Mesodermal cell (in vitro differentiated cells): Measurements from ENCODE around the gene E2F2.
A peak's percentile ranks its signal among the peaks of the same experiment; 100 is the strongest.

ENCODE experiments used
- H3K27ac ChIP-seq: 2 replicates; pipeline ENCODE4 v1.7.0; 2013; ENCODE audit warnings: mild to moderate bottlenecking, low read depth, low read length, moderate library complexity; ENCODE audit not compliant: severe bottlenecking
- H3K36me3 ChIP-seq: 2 replicates; pipeline ENCODE4 v1.7.1; 2013; ENCODE audit warnings: mild to moderate bottlenecking, low read length, moderate library complexity; ENCODE audit not compliant: control insufficient read depth, insufficient read depth
- H3K4me1 ChIP-seq: one replicate; pipeline ENCODE4 v1.7.1; 2013; ENCODE audit warnings: mild to moderate bottlenecking, low read length; ENCODE audit not compliant: insufficient read depth, control insufficient read depth, poor library complexity, severe bottlenecking
- H3K4me3 ChIP-seq: 2 replicates; pipeline ENCODE4 v1.7.0; 2013; ENCODE audit warnings: low read length, control low read depth, mild to moderate bottlenecking; ENCODE audit not compliant: insufficient read depth, poor library complexity, severe bottlenecking; ENCODE audit errors: extremely low read depth
- H3K9me3 ChIP-seq: 2 replicates; pipeline ENCODE4 v1.7.1; 2013; ENCODE audit warnings: mild to moderate bottlenecking, low read length, moderate library complexity; ENCODE audit not compliant: control insufficient read depth
- WGBS, 2 experiments: methylation state at CpG; one replicate each; pipeline ENCODE4 v1.1.5; 2013; ENCODE audit warnings: missing lambda C conversion rate in 2 of 2; ENCODE audit not compliant: insufficient coverage in 2 of 2; 5-methylcytosine and 5-hydroxymethylcytosine counted together

The E2F2 gene

DNA sequence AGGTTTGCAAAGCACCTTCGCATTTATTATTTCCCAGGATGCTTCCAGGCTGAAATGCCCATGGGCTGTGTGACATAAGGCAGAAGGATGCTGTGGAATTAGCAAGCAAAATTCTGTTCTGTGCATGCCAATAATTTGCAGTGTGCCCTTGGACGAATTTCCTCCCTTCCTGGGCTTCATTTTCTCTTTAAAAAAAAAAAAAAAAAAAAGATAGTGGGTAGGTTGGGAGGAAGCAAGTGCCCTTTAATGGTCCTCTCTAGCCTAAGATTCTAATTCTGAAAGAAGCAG lies 30.7 kb upstream of the E2F2 start:
- 83% methylated on average over 1 of the region's 2 CpGs; no CpG with 5 or more reads in 1 of the 2 experiments for WGBS, 2 experiments
- Histone ChIP-seq H3K36me3 (peaks cover 25% of the 10 kb centered on the region), H3K9me3 (no peaks in the 10 kb centered on the region), H3K27ac (peak overlapping the region; percentile 100), H3K4me1 (peaks cover 40% of the 10 kb centered on the region), H3K4me3 (peak overlapping the region; percentile 12)

DNA sequence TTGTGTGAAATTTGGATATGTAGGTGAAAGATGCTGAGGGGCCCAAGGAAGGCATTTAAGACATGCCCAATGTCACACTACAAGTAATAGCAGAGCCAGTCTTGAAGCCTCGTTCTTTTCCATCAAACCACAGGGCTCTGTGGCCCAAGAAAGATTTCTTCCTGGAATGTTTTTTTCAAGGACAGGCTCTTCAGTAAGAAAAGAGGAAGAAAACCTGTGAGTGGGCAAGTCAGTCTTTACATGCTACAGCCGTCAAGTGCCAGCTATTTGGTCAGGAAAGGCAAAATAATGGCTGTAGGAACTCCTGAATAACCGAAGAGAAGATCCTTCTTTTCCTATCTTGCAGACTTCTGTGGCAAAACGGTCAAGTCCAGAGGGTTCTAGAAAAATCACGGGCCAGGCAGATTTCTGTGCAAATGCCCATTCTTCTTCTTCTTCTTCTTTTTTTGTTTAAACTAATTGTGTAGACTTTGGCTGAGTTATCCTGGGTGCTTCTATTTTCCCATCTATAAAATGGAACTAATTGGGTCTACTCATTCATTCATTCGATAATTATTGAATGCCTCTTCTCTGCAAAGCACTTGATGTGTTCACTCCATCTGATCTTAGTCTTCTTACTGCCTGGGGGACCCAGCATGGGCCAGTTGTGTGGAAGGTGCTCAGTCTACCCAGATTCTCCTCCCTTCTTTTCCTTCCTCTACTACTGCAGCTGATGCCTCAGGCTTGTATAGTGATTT lies 30.2 kb upstream of the E2F2 start:
- H3K9me3 ChIP-seq, result no peaks in the 10 kb centered on the region
- peaks cover 27% of the 10 kb centered on the region for H3K36me3 ChIP-seq
- peak overlapping the region; percentile 100 for H3K27ac ChIP-seq
- 47 to 66% methylated on average over 4 to 6 of the region's 6 CpGs for WGBS, 2 experiments
- H3K4me1 ChIP-seq, result peaks cover 40% of the 10 kb centered on the region
- peak overlapping the region; percentile 12 for H3K4me3 ChIP-seq

GRCh38 chr1:23559985-23560741 lies 29.1 kb upstream of the E2F2 start:
- WGBS, 2 experiments, result 10 to 13% methylated on average over 4 to 5 of the region's 6 CpGs

GRCh38 chr1:23559136-23559984 lies 28.3 kb upstream of the E2F2 start, which contains the start of gene ID3:
Gene ID3 (minus strand): TSS chr1:23559501. CDS start chr1:23559426, 75 bp downstream.
- H3K9me3 ChIP-seq, result no peaks in the 10 kb centered on the region
- peak within 1 kb of the TSS; percentile 100 for H3K27ac ChIP-seq
- H3K36me3 ChIP-seq, result peaks cover 27% of the 10 kb centered on the region
- peak within 1 kb of the TSS; percentile 99 for H3K4me3 ChIP-seq
- H3K4me1 ChIP-seq, result peaks cover 34% of the 10 kb centered on the region
- WGBS, 2 experiments, result 0% methylated on average over 51 to 54 of the region's 57 CpGs

More at GRCh38 chr1:23559985-23560741, 29.1 kb upstream of the E2F2 start:
- peaks cover 27% of the 10 kb centered on the region for H3K36me3 ChIP-seq
- H3K4me3 ChIP-seq, result peak overlapping the region; percentile 99
- peak overlapping the region; percentile 100 for H3K27ac ChIP-seq
- peaks cover 40% of the 10 kb centered on the region for H3K4me1 ChIP-seq
- H3K9me3 ChIP-seq, result no peaks in the 10 kb centered on the region

DNA sequence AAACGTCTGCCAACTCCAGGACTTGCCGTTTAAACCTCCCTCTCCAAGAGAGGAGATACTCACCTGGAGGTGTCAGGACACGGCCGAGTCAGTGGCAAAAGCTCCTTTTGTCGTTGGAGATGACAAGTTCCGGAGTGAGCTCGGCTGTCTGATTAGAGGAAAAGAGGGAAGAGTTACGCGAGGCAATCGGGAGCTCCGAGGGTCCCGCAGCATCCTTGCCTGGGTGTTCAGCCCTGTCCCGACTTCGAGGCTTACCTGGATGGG lies 27.8 kb upstream of the E2F2 start:
- H3K9me3 ChIP-seq, result no peaks in the 10 kb centered on the region
- H3K27ac ChIP-seq, result peak overlapping the region; percentile 100
- peaks cover 33% of the 10 kb centered on the region for H3K4me1 ChIP-seq

GRCh38 chr1:23558140-23558871 lies 27.3 kb upstream of the E2F2 start:
- Histone ChIP-seq H3K4me1 (peaks cover 32% of the 10 kb centered on the region), H3K27ac (peak overlapping the region; percentile 100), H3K4me3 (peak overlapping the region; percentile 99), H3K9me3 (no peaks in the 10 kb centered on the region), H3K36me3 (peaks cover 27% of the 10 kb centered on the region)
- WGBS, 2 experiments, result 0% methylated on average over 25 to 32 of the region's 34 CpGs

More for the DNA sequence above, 27.8 kb upstream of the E2F2 start:
- H3K36me3 ChIP-seq, result peaks cover 27% of the 10 kb centered on the region
- 0 to 1% methylated on average over 13 to 14 of the region's 14 CpGs for WGBS, 2 experiments
- H3K4me3 ChIP-seq, result peak overlapping the region; percentile 99

DNA sequence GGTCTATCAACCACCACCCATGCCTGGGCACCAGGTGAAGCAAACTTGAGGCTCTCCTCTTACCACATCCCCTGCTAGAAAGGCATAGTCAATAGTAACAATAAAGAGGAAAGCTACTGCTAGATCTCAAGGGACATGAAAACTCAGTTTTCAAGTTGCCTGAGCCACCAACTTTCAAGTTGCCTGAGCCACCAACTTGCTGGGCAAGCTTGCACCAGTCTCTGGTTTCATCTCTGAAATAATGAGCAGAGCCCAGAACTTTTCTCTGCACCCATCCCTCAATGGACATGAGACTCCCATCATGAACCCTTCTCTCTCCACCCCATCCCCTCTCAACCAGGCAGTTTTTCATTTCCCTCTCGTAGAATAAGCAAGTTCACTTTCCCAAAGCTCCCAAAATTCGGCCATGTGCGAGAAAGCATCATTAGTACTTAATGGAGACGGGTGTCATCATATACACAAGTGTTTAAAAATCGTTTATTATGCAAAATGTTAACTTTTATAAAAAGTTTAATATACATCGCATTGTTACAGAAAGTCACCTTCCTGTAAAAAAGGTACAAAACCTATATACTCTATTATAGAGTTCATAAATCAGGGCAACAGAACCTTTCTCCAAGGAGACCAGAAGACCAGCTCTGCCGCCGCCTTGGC lies 26.6 kb upstream of the E2F2 start:
- Histone ChIP-seq H3K27ac (peak overlapping the region; percentile 100), H3K36me3 (peaks cover 27% of the 10 kb centered on the region), H3K4me3 (peak overlapping the region; percentile 99), H3K9me3 (no peaks in the 10 kb centered on the region), H3K4me1 (peaks cover 28% of the 10 kb centered on the region)
- WGBS, 2 experiments, result no CpG with 5 or more reads among the region's 8 CpGs

DNA sequence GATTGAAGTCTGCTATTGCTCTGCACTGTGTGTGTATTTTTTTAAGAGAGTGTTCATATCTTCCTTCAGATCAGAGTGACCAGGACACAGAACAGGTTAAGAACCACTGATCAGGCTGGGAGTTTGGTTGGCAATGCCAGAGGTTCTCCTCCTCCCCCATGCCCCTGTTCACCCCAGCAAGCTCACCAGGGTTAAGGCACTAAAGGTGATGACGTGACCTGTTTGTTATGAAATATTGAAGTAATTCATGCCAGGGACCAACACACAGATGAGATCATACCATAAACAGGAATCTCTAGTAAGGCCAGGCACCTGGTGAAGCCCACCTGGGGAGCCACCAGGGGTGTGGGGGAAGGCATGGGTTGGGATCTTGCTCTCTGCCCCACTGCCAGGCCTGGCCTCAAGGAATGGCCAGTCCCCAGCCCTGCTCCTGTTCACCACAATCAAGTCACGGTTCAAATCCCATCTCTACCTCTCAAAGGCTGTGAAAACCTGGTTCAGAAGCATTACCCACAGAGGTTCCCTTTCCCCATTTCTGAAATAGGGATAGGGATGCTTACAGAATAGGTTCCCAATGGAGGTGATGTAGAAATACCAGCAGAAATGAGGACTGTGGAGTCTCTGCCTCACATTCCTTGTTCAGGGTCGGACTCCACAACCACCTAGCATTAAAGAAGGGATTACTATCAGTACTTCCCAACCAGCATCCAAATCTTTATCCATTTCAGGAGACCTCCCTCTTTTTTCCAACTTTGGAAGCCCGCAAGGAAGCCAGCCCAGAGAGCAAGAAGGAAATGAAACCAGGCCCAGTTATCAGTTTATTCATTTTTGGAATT lies 25.8 kb upstream of the E2F2 start:
- H3K36me3 ChIP-seq, result peaks cover 27% of the 10 kb centered on the region
- peaks cover 25% of the 10 kb centered on the region for H3K4me1 ChIP-seq
- peak overlapping the region; percentile 100 for H3K27ac ChIP-seq
- no peaks in the 10 kb centered on the region for H3K9me3 ChIP-seq
- H3K4me3 ChIP-seq, result peak overlapping the region; percentile 99
- WGBS, 2 experiments, result 23 to 39% methylated on average over 3 of the region's 4 CpGs

DNA sequence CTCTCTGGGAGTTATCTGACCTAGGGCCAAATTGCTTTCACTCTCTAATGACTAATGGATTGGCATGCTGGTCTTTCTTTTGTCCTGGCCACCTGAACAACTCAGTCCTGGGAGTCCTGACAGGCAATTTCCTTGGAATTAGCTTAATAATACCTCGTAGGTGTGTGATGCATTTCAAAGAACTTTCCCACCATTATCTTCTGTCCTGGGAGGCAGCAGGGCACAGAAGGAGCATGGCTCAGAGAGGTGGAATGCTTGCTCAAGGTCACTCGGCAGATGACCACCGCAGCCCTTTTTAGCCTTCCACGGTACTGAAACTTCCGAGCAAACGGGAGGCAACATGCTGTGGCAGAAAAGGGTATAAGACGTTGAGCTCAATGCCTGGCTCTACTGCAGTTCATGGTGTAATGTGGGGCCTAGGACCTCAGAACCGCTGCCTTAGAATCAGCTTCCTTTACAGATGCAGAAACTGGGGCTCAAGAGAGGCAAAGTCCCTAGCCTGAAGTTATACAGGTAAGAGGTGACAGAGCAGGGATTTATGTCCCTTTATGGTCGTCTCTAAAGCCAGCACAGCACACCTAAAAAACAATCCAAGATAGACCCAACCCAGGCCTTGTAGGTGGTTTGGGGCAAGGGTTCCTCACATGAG lies 25.1 kb upstream of the E2F2 start:
- H3K36me3 ChIP-seq, result peaks cover 27% of the 10 kb centered on the region
- 0% methylated on average over 5 to 8 of the region's 9 CpGs for WGBS, 2 experiments
- peak overlapping the region; percentile 100 for H3K27ac ChIP-seq
- H3K4me1 ChIP-seq, result peaks cover 22% of the 10 kb centered on the region
- peak overlapping the region; percentile 99 for H3K4me3 ChIP-seq
- no peaks in the 10 kb centered on the region for H3K9me3 ChIP-seq
